GM12872 (cell line): Measurements from ENCODE around the gene POR.

ENCODE experiments used
- CTCF ChIP-seq: IDR thresholded peaks from 3 replicates; pipeline ENCODE4 v1.5.1; 2011; ENCODE audit warnings: low read depth, mild to moderate bottlenecking, low read length, moderate library complexity; ENCODE audit not compliant: insufficient read depth

POR gene

GRCh38 chr7:75948179-75948578 lies 33.2 kb downstream of the POR start:
- TF ChIP-seq CTCF, result no peak

GRCh38 chr7:75950111-75950681 lies 35.2 kb downstream of the POR start:
- TF ChIP-seq CTCF, result no peak

GRCh38 chr7:75951506-75951905 lies 36.6 kb downstream of the POR start:
- TF ChIP-seq CTCF, result no peak

DNA sequence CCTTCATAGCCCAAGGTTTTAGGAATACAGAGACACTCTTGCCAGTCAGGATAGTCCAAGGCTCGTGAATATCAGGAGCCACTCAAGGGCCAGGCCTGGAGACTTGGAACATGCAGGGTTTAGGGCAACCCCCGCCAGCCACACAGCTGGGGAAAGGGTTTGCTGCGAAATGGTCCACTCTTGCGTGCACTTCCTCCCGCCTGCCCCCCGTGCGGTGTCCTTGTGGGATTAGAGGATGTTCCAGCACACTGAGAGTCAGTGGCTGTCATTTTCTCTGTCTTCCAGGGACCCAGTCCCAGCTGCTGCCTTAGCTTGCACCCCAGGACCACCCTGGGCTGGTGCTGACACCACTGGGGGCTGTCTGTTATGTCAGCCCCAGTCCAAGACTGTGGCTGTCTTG lies 38.5 kb downstream of the POR start:
- TF ChIP-seq CTCF, result no peak

- no peak for TF ChIP-seq CTCF
Measured at GRCh38 chr7:75953931-75954330, 39.0 kb downstream of the POR start.

DNA sequence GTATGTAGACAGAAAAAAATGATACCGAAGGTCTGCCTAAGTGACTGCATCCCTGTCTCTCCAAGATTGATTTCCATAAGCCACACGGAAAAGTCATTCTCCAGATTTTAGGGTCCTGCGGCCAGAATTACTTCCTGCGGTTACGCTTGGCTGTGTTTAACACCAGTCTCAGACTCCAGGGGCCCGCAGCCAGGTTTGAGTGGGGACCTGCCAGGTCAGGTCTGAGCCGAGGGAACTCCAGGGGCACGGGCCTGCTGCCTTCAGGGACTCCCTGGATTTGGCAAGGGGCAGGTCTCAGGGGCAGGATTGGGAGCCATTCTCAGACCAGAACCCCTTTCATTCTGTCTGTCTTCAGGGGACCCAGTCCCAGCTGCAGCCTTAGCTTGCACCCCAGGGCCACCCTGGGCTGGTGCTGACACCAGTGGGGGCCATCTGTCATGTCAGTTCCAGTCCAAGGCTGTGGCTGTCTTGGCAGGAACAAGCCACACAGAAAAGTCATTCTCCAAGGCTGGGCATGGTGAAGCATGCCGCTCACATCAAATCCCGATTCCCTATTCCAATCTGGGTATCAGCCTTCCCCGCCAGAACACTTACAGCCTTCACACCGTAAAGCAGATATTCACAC lies 40.5 kb downstream of the POR start:
- no peak for TF ChIP-seq CTCF

DNA sequence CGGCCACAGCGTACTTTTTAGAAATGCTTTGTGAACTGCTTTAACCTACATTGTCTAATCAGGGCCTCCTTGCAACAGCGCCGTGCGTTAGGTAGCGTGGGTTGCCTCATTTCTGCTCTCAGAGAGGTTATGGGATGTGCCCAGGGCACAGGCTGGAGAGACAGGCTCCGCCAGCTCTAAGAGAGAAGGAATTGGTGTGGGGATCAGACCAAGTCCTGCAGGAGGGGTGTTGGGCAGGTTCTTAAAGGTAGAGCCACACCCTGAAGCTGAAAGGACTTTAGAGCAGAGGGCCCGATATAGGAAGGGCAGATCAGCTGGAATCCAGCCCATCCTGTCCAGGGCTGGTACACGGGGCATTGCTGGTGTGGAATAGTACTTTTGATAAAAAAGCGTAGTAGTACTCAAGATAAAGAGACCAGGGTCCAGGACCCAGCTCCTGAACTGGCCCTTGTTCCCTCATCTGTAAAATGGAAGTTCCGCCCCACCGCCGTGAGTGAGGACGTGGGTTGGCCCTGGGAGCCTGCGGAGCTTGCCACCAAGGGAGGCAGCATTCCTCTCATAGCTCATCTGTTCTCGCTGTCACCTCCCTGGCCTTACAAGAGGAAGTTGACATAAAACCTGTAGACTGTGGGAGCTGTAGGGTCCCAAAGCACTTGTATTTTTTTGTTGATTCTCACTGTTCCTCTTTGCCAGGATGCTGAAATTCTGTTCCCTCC lies 42.2 kb downstream of the POR start:
- TF ChIP-seq CTCF, result no peak
